Lung (tissue), 12 donors: ENCODE data around the gene ENTHD1. TPM values are rescaled to one million over a fixed set of nuclear protein-coding genes. Genes with fewer than 3 reads are reported as not detected.

ENCODE experiments used
- ATAC-seq: fragments of 200-7000 bp; cut with Tn5 transposase; one replicate; pipeline ENCODE4 v1.9.1; 2020; ENCODE audit warnings: moderate number of reproducible peaks; ENCODE audit not compliant: insufficient read depth, low FRiP score
- DNase-seq, 3 donors: peaks; one replicate each; pipeline ENCODE4 v3.0.0-alpha.2; 2013 to 2017
- H3K27ac ChIP-seq, 2 donors: one replicate each; pipeline ENCODE4 v1.5.1; 2013; ENCODE audit warnings: mild to moderate bottlenecking in 2 of 2, moderate library complexity in 2 of 2, control low read depth in 1 of 2, inconsistent platforms in 1 of 2, low read depth in 1 of 2, low read length in 1 of 2
- H3K27me3 ChIP-seq, 3 donors: one replicate each; pipeline ENCODE4 v1.5.1; 2013; ENCODE audit warnings: low read length in 2 of 3; ENCODE audit not compliant: control insufficient read depth in 3 of 3, insufficient read depth in 3 of 3
- H3K36me3 ChIP-seq, 4 donors: one replicate each; pipeline ENCODE4 v1.5.1; 2013; ENCODE audit warnings: low read length in 4 of 4, mild to moderate bottlenecking in 1 of 4, moderate library complexity in 1 of 4; ENCODE audit not compliant: control insufficient read depth in 4 of 4, insufficient read depth in 4 of 4
- H3K4me1 ChIP-seq, 5 donors: one replicate each; pipeline ENCODE4 v1.5.1; 2013; ENCODE audit warnings: low read length in 5 of 5, mild to moderate bottlenecking in 2 of 5, moderate library complexity in 1 of 5; ENCODE audit not compliant: control insufficient read depth in 5 of 5, insufficient read depth in 5 of 5
- H3K4me3 ChIP-seq: one replicate; pipeline ENCODE4 v1.5.1; 2013; ENCODE audit warnings: mild to moderate bottlenecking, control low read depth, moderate library complexity
- H3K9ac ChIP-seq, 2 donors: one replicate each; pipeline ENCODE4 v1.5.1; 2013; ENCODE audit warnings: low read length in 2 of 2, control low read depth in 1 of 2; ENCODE audit not compliant: insufficient read depth in 1 of 2
- H3K9me3 ChIP-seq, 4 donors: one replicate each; pipeline ENCODE4 v1.5.1; 2013; ENCODE audit warnings: low read length in 3 of 4, mild to moderate bottlenecking in 1 of 4, moderate library complexity in 1 of 4; ENCODE audit not compliant: control insufficient read depth in 4 of 4, insufficient read depth in 3 of 4
- WGBS, 2 donors: extraction: QIAGEN DNeasy Blood & Tissue Kit; methylation state at CpG; one replicate each; pipeline ENCODE4 v1.1.7; 2013; 5-methylcytosine and 5-hydroxymethylcytosine counted together
- polyA plus RNA-seq, 2 donors: library from polyadenylated mRNA; stranded (reverse); fragments of 200-250 nt; gene quantifications; one replicate each; pipeline ENCODE4 v1.2.1, GENCODE V29; 2013
- total RNA-seq, 2 donors: library from RNA; depleted of rRNA in 1 of 2; stranded (reverse); fragments of >200 nt in 1 of 2; gene quantifications; one replicate each; pipeline ENCODE4 v1.2.1, GENCODE V29; 2014 to 2021
- TF ChIP-seq, protein P1 (sequence below): IDR thresholded peaks from 2 replicates; pipeline ENCODE4 v1.5.1; 2012; ENCODE audit warnings: mild to moderate bottlenecking; ENCODE audit errors: control extremely low read depth, extremely low read depth
- donor health status: control.
- donor health status: control.
- donor health status: Bipolar disorder and iron deficiency.
- donor health status: healthy.
- donor health status: DM: yes; HTN: yes; CAD: no.

ENTHD1 gene
- total and polyA plus RNA-seq, 4 donors = 0.04 to 0.15 TPM; not detected in 2

GRCh38 chr22:39703928-39704639 is 189.5 kb downstream of the ENTHD1 start:
- DNase-seq (peak; percentile 85 to 91 (median 88)), ATAC-seq (no peak)
- no peaks in the 10 kb centered on the region for H3K36me3 ChIP-seq
- 62 to 75% methylated on average over 17 of the region's 17 CpGs for WGBS, 2 donors
- H3K9ac ChIP-seq = no peak overlapping the region
- H3K27me3 ChIP-seq = peaks cover 0 to 8% (median 4%) of the 10 kb centered on the region in 3 donors
- H3K9me3 ChIP-seq = peaks cover 0 to 4% (median 0%) of the 10 kb centered on the region in 4 donors
- TF ChIP-seq, protein P1, sequence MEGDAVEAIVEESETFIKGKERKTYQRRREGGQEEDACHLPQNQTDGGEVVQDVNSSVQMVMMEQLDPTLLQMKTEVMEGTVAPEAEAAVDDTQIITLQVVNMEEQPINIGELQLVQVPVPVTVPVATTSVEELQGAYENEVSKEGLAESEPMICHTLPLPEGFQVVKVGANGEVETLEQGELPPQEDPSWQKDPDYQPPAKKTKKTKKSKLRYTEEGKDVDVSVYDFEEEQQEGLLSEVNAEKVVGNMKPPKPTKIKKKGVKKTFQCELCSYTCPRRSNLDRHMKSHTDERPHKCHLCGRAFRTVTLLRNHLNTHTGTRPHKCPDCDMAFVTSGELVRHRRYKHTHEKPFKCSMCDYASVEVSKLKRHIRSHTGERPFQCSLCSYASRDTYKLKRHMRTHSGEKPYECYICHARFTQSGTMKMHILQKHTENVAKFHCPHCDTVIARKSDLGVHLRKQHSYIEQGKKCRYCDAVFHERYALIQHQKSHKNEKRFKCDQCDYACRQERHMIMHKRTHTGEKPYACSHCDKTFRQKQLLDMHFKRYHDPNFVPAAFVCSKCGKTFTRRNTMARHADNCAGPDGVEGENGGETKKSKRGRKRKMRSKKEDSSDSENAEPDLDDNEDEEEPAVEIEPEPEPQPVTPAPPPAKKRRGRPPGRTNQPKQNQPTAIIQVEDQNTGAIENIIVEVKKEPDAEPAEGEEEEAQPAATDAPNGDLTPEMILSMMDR = no peak
- H3K27ac ChIP-seq = no peak overlapping the region
- peaks cover 0 to 27% (median 9%) of the 10 kb centered on the region in 5 donors for H3K4me1 ChIP-seq
- no peak overlapping the region for H3K4me3 ChIP-seq

DNA sequence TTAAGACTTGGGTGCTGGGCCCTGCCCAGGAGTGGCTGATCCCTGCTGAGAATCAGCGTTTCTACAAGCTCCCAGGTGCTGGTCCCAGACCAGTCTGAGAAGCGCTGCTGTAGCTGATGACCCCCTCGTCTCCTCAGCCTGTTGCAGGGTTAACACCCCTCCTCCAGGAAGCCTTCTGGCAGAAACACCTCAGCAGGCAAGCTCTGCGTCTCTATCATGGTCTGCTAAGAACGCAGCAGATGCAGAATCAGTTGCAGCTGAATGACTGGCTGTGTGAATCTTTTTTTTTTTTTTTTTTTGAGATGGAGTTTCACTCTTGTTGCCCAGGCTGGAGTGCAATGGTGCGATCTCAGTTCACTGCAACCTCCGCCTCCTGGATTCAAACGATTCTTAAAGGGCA is 190.5 kb downstream of the ENTHD1 start:
- H3K9ac ChIP-seq = no peak overlapping the region
- H3K27me3 ChIP-seq = peaks cover 0 to 8% (median 4%) of the 10 kb centered on the region in 3 donors
- no peak overlapping the region for H3K4me3 ChIP-seq
- no peaks in the 10 kb centered on the region for H3K36me3 ChIP-seq
- peaks cover 0 to 27% (median 7%) of the 10 kb centered on the region in 5 donors for H3K4me1 ChIP-seq
- WGBS, 2 donors = 77 to 84% methylated on average over 8 of the region's 8 CpGs
- TF ChIP-seq, protein P1 = no peak
- no peak overlapping the region for H3K27ac ChIP-seq
- H3K9me3 ChIP-seq = peaks cover 0 to 4% (median 0%) of the 10 kb centered on the region in 4 donors
- DNase-seq (no peak), ATAC-seq (no peak)

DNA sequence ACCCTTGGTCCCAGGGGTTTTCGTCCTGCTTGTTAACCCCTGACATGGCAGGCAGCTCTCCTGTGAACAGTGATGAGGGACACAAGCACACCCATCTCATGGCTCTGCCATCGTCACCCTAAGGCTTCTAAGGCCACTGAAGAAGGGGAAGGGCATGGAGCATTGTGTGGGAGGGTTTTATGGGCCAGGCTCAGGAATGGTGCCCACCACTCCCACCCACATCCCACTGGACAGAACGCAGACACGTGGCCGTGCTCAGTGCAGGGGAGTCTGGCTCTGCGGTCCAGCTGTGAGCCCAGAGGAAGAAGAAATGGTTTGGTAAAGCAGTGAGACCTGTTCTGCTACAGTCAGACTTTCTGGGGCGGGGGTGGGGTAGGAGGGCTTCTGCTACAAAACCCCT is 193.0 kb downstream of the ENTHD1 start:
- Histone ChIP-seq H3K27ac (no peak overlapping the region), H3K27me3 (peaks cover 0 to 17% (median 4%) of the 10 kb centered on the region in 3 donors), H3K9me3 (peaks cover 0 to 4% (median 0%) of the 10 kb centered on the region in 4 donors)

More for the DNA sequence above, 193.0 kb downstream of the ENTHD1 start:
- TF ChIP-seq, protein P1 = no peak
- Histone ChIP-seq H3K36me3 (no peaks in the 10 kb centered on the region), H3K4me1 (peaks cover 0 to 18% (median 4%) of the 10 kb centered on the region in 5 donors), H3K4me3 (no peak overlapping the region), H3K9ac (no peak overlapping the region)
- DNase-seq (no peak), ATAC-seq (no peak)
- WGBS, 2 donors = 77 to 87% methylated on average over 7 of the region's 7 CpGs
